AG08396 (cell line): Measurements from ENCODE around the gene RPS28.
A peak's percentile ranks its signal among the peaks of the same experiment; 100 is the strongest.
"Not testable (repeated sequence)": the region's sequence is repeated elsewhere in the genome, so short reads cannot be mapped to it uniquely, and the experiment has no call there.

ENCODE experiments used
- DNase-seq: peaks from one replicate; pipeline ENCODE4 v3.0.0; 2012; ENCODE audit warnings: low spot score, mixed read lengths

The RPS28 gene

DNA sequence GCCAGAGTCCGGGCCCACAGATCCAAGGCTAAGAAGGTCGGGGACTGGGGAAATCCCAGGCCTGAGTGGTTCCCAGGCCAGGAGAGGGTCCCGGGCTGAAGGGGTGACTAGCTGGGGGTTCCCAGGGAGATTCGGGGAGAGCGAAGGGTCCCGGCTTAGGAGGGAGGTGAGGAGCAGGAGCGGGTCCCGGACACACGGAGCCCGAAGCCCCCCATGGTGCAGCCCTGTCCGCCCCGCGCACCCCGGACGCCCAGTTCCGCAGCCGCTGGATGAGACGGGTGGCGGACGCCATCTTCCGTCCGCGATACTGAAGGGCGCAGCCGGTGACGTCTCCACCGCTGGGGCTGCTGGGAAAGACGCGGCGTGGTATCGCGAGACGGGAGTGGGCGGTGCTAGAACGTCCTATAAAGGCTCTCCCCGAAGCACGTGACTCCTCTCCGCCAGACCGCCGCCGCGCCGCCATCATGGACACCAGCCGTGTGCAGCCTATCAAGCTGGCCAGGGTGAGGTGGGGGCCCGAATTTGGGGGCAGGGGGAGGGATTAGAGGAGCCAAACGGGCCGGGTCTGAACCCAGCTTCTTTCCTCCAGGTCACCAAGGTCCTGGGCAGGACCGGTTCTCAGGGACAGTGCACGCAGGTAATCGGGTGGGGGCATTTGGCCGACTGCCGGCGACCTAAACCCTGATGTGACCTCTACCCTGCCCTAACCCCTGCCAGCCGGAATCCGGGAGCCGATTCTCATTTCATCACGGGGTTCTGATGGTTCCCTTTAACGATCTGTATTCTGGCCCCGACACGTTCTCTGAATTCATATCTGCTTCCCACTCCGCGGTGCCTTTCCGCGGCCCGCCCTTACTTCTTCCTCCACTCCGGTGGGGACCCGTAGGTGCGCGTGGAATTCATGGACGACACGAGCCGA, at the start of gene RPS28, which contains the start of gene NDUFA7:
RPS28 (plus strand) TSS at position 430 of the 919 bp plus-strand sequence; CDS start at position 465, 35 bp downstream.
NDUFA7 (minus strand) TSS at position 309 of the 919 bp plus-strand sequence; CDS start at position 292, 17 bp downstream.
- peak; percentile 97 for DNase-seq

GRCh38 chr19:8276508-8276907, 44.8 kb upstream of the RPS28 start:
- not testable (repeated sequence) for DNase-seq

GRCh38 chr19:8291337-8291736, 30.0 kb upstream of the RPS28 start:
- not testable (repeated sequence) for DNase-seq

DNA sequence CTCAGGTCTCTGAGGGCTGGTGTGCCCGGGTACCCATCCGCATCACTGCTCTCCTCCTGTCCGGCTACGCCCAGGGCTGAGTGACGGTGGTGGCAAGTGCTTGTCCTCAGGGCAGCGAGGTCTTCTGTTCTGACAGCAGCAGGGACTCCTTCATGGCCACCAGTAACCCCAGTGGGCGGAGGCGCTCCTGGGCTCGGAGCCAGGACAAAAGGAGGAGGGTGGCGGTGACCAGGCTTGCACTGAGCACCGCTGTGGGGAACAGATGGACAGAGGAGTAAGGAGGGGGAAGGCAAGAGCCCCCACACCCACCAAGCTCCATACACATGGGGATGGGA, 19.0 kb upstream of the RPS28 start:
- DNase-seq: no peak

DNA sequence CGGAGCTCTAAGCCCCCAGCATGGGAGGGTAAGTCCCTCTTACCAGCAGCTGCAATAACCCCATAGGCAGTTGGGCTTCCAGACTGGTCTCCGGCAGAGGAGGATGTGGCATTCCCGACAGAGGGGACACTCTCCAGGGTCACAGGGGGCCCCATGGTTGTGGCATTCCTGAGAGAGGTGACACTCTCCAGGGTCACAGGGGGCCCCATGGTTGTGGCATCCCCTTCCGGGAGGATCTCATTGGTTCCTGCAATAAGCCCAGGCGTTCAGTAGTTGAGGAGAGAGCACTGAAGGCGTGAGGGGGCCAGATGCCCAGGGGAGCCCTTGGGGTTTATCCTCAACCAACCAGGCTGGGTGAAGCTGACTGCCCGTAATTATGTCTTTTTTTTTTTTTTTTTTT, 18.6 kb upstream of the RPS28 start:
- no peak for DNase-seq

DNA sequence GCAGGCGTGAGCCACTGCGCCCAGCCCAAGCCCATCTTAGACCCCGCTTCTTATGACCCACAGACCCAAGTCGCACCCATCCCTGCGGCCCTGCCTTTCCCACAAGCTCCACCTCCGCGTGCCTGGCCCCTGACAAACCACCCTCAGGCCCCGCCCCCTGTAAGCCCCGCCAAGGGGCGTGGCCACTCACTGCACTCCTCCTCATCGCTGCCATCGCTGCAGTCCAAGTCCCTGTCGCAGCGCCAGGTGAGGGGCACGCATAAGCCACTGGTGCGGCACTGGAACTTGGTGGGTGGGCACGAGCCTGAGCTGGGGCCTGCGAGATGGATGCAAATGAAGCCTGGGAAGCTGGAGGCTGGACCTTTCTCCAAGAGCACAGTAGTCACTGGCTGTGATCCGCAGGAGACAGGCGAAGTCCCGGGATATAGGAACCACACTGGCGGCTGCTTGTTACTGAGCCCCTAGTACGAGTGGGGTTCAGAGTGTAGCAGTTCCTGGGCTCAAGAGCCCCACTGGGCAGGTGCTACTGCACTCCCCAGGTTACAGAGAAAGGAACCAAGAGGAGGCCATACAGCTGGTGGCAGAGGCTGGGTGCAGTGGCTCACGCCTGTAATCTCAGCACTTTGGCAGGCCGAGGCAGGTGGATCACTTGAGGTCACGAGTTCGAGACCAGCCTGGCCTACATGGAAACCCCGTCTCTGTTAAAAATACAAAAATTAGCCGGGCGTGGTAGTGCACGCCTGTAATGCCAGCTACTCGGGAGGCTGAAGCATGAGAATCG, 16.3 kb upstream of the RPS28 start:
- DNase-seq: no peak

DNA sequence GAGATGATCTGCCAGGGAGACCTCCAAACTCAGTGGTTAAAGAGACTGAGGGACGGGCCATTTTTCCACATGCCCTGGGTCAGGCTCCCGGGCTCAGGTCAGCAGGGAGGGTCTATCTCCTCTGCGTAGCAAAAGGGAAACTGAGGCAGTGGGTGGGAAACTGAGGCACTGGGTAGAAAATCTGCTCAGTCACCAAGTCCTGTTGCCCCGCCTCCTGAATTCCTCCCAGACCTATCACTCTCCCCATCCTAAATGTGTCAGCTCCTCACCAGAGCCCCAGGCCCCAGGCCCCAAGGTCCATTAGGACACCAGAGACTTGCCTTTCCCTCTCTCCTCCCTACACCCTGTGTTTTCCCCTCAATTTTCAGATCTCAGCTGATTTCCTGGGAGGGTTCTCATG, 15.5 kb upstream of the RPS28 start:
- DNase-seq: no peak

DNA sequence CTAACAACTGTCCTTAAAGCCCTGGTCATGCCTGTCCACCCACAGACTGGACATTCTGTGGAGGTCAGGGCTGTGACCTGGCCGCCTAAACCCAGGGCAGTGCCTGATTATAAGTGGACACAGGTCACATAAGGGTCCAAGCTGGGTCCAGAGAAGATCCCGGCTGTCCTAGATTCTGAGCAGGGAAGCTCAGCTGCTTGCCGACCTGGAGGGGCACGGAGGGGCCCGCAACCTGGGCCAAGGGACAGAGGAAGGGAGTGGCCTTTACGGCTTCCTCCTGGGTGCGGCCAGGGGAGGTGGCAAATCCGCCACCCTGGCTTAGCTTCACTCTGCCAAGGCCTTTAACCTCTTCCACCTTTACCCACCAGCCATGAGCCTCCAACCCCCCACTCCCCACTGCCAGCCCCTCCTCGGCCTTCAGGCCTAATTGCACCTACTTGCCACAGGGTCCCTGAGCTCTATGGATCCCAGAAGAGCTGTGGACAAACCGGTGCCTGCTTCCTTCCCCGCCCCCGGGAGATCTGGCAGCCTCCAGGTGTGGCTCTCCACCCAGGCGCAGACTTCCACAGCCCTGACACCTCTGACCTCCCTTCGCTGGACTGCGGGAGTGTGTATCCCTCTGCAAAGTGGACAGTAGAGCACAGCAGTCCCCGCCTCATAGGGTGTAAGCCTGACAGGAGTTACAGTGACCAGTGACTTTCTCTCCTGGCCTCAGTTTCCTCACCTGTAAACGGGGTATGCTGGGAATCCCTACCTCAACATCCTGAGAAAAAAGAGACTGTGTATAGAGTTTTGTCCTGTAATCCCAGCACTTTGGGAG, 14.9 kb upstream of the RPS28 start:
- no peak for DNase-seq

DNA sequence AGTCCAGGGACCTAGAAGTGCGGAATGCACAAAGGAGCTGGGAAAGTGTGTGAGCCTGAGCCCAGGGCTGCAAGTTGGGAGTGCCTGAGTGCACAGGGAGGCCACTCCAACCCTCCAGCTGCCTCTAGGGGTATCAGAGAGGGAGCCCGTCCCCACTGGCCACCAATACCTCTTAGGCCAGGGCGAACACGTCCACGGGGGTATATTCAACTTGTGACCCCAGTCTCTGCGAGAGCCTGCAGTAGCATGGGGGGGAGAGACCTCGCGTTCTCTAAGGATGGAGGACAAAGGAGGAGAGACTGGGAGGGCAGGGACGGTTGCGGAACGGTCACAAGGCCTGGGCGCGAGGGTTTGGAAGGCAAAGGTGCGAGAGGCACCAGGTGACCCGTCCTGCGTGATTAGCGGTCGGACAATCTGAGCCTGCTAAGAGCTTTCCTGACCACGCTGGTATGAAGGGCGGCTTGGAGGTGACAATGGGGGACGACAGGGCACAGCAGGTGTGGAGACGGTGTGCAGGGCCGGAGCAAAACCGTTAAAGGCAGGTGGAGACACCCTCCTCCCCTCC, 13.8 kb upstream of the RPS28 start:
- DNase-seq: no peak

DNA sequence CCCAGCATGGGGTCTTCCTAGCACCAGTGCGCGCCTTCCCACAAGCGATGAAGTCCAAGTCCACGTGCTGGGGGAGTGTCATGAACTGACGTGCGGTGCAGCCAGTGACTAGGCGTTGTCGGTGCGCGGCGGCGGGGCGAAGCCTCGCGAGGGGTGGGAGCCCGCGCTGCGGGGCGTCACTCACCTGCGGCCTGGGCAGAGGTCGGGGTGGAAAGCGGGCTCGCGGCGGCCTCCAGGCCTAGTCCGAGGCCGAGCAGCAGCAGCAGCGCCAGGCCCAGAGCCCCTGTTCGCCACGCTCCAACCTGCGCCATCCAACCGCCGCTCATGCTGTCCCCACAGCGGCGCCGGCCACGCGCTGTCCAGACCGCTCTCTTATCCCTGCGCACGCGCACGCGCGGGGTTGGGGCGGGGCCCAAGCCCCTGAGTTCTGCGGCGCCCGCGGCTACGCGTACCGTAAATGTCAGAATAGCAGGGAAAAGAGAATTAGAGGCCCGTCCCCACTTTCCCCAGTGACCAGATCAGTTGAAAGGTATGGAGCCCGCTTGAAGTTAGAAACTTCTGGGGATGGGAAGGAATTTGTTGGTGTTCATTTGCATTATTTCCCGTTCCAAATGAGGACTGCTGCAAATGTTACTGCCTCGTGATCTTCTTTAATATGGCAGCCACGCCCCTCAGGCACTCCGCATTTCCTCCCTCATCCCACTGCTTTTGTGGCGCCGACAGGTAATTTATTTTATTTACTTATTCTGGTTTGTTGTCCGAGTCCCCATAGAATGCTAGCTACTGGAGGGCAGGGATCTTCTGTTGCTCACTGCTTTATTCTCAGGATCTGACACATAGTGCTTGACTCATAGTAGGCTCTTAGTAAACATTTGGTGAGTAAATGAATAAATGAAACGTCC, 13.1 kb upstream of the RPS28 start, which contains the start of gene CD320:
CD320 (minus strand) TSS at position 394 of the 902 bp plus-strand sequence; CDS start at position 326, 68 bp downstream.
- DNase-seq: peak; percentile 97

DNA sequence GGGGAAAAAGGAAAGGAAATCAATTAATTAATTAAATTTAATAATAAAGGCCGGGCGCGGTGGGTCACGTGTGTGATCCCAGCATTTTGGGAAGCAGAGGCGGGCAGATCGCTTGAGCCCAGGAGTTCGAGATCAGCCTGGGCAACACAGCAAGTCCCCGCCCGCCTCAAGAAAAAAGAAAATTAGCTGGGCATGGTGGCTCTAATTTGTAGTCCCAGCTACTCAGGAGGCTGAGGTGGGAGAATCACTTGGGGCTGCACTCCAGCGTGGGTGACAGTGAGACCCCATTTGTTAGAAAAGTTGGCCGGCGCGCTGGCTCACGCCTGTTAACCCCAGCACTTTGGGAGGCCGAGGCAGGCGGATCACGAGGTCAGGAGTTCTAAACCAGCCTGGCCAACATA, 12.4 kb upstream of the RPS28 start:
- DNase-seq: no peak

DNA sequence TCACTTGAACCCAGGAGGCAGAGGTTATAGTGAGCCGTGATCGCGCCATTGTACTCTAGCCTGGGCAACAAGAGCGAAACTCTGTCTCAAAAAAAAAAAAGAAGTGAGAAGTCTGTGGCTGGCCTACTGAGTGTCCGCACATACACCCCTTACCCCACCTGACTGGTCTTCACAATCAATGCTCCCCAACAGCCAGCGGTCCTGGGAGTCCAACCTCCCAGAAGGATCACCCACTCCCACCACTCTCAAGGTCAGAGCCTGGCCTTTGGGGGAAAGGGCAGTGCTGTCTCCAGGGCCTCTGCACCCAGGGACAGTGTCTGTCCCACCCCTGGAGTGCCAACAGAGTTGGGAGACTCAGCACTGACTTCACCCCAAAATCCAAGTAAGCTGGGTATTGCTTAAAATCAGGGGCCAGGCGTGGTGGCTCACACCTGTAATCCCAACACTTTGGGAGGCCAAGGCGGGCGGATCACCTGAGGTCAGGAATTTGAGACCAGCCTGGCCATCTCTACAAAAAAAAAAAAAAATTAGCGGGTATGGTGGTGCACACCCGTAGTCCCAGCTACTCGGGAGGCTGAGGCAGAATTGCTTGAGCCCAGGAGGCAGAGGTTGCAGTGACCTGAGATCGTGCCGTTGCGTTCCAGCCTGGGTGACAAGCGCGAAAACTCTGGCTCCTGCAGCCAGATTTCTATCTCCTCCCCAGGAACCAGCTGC, 10.8 kb upstream of the RPS28 start:
- no peak for DNase-seq

DNA sequence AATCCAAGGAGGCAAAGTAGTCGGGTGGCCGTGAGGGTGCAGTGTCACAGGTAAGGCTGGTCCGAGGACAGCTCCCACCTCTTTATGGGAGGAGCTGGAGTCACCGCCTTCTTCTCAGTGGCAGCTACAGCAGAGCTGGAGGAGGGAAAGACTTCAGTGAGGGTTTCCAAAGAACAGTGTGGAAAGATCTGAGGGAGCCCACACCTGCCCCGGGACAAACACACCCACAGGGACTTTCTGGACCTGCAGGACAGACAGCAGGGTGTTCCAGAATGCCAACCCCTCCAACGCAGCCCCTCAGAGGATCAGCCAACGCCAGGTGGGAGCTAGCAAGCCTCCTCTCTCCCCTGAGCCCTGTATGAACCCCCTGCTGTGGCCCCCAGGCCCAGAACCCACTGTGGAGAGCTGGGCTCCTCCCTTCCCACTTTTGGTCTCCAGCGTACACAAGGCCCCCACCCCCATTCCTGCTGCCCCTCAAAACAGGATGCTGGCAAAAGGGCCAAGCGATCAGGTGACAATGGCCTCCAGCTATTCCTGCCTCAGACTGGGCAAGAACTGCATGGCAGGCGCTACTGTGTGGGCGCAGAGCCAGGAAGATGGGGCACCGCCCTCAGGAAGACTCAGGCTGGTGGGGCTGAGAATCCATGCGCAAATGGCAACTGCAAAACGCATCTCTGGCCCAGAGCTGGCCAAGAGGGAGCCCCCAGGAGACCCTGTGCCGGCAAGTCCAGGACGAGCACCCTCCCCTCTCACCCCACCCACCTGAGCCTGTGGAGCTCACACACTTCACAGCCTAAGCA, 9.6 kb upstream of the RPS28 start:
- DNase-seq: no peak

DNA sequence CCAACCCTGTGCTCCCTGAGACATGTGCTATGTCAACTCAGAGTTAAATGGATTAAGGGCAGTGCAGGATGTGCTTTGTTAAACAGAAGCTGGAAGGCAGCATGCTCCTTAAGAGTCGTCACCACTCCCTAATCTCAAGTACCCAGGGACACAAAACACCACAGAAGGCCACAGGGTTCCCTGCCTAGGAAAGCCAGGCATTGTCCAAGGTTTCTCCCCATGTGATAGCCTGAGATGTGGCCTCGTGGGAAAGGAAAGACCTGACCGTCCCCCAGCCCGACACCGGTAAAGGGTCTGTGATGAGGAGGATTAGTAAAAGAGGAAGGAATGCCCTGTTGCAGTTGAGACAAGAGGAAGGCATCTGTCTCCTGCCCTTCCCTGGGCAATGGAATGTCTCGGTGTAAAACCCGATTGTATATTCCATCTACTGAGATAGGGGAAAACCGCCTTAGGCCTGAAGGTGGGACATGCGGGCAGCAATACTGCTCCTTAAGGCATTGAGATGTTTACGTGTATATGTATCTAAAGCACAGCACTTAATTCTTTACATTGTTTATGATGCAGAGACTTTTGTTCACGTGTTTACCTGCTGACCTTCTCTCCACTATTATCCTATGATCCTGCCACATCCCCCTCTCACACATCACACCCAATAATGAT, 6.2 kb upstream of the RPS28 start:
- not testable (repeated sequence) for DNase-seq

DNA sequence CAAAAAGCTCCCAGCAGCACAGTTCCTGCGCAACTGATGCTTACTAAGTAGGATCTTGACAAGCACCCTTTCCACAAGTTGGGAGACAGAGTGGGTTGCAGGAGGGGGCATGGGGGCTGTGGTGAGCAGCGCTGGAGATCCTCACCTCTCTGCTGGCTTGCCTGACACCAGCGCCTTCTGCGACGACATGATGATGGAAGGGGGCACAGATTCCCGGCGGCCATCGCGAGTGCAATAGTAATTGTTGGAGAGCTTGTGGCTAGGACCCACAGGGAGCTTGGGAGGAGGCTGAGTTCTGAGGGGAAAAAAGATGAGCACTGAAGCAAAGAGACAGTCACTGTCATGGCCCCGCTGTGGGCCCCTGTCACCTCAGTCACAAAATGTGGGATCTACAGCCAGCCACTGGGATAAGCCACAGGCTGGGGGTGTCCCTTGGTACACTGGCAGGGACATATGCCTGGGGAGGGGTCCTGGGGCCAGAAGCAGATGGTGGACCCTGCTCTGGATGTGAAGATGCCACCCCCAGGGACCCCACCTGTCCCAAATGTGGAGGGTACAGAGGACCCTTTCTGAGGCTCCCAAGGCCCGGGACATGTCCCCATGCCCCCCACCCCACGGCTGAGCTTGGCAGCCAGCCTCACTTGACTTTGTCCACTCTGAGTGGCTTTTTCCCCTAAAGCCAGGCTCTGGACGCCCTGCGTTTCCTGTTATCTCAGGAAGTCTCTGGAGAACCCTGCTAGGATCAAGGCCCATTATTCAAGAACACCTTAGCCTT, 4.8 kb upstream of the RPS28 start:
- DNase-seq: no peak

GRCh38 chr19:8318835-8319234, 2.5 kb upstream of the RPS28 start:
- not testable (repeated sequence) for DNase-seq

GRCh38 chr19:8319807-8320520, 1.3 kb upstream of the RPS28 start:
- DNase-seq: no peak
